AML-193 (cell line): ENCODE results near the gene TMPO.
"Not testable (repeated sequence)": the region's sequence is repeated elsewhere in the genome, so short reads cannot be mapped to it uniquely, and the experiment has no call there.

ENCODE experiments used
- DNase-seq, 2 experiments: peaks; one replicate each; lab custom pipeline; 2025; lab: John Stamatoyannopoulos, UW

TMPO gene

DNA sequence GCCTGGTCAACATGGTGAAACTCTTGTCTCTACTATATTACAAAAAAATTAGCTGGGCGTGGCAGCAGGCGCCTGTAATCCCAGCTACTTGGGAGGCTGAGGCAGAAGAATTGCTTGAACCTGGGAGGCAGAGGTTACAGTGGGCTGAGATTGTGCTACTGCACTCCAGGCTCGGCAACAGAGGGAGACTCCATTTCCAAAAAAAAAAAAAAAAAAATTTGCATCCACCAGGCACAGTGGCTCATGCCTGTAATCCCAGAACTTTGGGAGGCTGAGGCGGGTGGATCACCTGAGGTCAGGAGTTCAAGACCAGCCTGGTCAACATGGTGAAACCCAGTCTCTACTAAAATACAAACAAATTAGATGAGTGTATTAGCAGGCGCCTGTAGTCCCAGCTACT lies 3.6 kb upstream of the TMPO start:
- not testable (repeated sequence) for DNase-seq

DNA sequence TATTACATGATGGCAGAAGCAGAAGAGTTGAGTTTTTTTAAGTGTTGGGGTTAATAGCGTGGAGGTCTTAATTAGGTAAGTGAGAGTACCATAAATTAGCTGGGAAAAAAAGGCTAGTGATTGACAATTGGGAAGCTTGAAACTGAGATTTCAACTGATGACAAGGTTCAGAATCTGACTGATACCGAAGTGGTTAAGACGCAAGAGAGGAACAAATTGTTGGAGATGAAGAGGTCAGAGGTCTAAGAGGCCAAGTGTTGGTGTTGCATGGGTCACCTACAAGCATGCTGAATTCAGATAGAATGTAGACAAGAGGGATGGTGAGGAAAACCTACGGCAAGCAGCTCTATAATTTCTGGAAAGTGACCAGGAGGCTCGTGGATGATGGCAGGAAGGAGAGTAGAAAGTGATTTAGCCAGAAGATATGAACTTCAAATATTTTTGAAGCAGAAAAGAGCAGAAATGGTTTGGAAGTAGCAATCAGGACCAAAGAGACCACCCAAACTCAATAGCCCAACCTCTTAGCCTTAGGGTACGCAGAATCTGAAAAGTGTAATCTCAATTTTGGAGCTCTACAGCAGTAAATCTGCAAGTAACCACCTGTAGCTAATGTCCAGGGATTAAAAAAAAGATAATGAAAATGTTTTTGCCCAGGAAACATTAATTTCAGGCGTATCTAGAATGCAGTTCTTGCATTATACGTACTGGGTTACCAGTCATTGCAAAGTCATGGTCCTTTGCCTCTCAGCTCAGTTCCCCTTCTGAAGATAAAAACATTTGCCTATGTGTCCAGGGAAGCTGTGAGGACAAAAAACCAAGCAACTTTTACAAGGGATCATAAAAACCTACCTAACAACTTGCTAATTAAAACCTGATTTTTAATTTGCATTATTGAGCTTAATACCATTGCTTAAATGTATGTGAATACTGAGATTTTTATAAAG lies 1.7 kb upstream of the TMPO start:
- DNase-seq, result peak; percentile 57 to 78

DNA sequence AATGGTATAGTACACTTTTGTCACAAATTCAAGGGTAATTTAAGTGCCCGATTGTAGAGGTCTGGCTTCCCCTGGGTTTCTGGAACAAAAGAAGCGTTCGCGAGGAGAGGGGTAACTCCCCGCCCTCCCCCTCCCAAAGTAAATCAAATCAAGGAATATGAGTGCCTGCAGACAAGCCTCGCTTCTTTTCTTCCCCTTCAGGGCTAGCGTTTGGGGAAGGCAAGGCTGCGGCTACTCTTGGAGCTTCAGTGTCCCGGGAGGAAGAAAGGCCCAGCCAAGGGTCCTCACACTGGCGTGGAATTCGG lies 456 bp upstream of the TMPO start:
- no peak for DNase-seq

DNA sequence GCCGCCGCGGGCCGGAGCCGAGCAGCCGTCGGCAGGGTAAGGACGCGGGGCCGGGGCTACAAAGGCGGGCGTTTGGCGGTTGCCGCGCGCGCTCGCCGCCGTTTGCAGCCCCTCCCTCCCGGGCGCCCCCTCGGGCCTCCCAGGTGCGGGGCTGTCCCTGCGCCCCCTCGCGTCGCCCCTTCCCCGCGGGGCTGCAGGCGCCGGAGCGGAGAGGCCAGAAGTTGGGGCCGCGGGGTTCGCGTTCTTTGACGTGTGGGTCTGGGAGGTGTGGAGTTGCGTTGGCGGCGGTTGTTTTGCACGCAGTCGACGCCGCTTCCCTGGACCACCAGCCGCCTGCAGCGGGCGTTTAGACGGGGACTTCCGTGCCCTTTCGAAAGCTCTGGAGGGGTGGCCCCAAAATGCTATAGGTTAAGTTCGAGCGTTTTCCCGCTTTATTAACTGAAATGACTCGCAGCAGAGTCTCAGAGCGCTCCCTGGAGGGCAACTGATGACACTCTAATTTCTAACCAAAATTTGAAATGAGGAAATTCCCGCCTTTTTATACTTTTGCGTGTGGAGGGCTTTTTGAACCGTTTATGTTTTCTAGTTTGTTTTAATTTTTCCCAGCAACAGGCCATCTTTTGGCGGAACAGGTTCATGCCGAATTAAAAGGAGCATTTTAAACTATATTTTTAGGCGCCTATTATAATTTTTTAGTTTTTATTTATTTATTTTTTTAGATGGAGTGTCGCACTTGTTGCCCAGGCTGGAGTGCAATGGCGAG lies 902 bp downstream of the TMPO start:
- peak; percentile 94 to 96 for DNase-seq

DNA sequence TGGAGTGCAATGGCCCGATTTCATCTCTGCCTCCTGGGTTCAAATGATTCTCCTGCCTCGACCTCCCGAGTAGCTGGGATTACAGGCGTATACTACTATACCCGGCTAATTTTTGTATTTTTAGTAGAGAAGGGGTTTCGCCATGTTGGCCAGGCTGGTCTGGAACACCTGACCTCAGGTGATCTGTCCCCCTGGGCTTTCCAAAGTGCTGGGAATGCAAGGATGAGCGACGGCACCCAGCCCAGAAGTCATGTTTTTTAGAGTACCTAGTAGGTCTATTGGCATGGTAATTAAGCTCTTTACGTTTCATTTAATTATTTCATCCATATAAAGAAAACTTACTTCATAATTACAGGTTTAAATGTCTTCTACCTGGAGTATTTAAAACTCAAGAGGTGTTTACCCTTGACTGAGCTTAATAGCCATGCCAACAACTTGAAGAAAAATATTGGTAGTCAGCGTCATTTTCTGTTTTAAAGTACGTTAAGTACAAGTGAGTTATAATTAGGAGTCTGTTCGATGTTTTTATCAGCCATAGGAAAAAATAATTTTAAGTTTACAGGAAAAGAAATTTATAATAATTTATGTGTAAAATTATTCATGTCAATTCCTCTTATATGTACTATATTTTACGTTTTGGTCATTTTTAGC lies 4.0 kb downstream of the TMPO start:
- no peak for DNase-seq

DNA sequence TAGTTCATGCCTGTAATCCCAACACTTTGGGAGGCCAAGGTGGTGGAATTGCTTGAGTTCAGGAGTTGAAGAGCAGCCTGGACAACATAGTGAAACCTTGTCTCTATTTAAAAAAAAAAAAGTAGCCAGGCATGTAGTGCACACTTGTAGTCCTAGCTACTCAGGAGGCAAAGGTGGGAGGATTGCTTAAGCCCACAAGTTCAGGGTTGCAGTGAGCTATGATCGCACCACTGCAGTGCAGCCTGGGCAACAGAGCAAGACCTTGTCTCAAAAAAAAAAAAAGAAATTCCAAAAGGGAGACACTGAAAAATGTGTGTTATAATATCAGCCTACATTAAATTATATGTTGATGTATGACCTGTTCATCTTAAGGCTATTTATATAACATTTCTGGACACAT lies 14.7 kb downstream of the TMPO start:
- DNase-seq, result no peak

DNA sequence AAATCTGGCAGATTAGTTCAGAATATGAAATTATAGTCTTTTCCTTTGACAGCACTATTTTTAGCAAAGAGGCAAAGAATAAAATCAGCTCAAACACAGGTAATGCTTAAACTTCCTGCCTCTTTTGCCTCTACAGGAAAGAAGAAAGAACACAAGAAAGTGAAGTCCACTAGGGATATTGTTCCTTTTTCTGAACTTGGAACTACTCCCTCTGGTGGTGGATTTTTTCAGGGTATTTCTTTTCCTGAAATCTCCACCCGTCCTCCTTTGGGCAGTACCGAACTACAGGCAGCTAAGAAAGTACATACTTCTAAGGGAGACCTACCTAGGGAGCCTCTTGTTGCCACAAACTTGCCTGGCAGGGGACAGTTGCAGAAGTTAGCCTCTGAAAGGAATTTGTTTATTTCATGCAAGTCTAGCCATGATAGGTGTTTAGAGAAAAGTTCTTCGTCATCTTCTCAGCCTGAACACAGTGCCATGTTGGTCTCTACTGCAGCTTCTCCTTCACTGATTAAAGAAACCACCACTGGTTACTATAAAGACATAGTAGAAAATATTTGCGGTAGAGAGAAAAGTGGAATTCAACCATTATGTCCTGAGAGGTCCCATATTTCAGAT lies 17.4 kb downstream of the TMPO start:
- peak; percentile 71 to 75 for DNase-seq

DNA sequence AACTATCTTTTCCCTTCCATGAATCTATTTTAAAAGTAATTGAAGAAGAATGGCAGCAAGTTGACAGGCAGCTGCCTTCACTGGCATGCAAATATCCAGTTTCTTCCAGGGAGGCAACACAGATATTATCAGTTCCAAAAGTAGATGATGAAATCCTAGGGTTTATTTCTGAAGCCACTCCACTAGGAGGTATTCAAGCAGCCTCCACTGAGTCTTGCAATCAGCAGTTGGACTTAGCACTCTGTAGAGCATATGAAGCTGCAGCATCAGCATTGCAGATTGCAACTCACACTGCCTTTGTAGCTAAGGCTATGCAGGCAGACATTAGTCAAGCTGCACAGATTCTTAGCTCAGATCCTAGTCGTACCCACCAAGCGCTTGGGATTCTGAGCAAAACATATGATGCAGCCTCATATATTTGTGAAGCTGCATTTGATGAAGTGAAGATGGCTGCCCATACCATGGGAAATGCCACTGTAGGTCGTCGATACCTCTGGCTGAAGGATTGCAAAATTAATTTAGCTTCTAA lies 18.4 kb downstream of the TMPO start:
- DNase-seq, result no peak

DNA sequence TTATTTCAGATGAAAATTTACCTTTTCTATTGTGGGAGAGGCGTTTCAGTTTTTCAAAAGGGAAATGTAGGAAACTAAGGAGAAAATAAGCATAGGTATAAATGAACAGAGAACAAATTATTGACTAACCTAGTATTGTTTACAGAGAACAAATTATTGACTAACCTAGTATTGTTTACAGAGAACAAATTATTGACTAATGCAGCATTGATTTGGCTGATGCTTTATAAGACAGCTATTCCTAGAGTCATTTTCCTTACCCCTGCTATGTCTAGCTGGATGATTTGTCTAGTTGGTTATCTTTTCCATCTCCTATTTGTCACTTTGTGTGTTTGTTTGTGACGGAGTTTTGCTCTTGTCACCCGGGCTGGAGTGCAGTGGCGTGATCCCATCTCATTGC lies 22.6 kb downstream of the TMPO start:
- DNase-seq, result no peak

DNA sequence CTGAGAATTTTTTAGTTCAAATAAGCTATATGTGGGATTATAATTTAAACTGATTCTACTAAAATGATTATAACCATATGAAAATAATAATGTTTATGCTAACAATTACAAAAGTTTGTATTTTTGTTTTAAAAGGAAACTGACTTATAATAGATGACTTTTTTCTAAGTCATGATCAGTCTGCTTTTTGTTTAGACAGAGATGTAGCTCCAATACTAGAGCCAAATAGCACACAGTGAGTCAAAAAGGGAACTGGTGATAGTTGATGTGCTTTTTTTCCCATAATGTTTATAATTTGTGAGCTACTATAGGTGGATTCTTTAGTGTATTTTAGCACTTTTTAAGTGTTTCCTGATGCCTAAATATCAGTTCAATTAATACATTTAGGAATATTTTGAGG lies 28.3 kb downstream of the TMPO start:
- no peak for DNase-seq

DNA sequence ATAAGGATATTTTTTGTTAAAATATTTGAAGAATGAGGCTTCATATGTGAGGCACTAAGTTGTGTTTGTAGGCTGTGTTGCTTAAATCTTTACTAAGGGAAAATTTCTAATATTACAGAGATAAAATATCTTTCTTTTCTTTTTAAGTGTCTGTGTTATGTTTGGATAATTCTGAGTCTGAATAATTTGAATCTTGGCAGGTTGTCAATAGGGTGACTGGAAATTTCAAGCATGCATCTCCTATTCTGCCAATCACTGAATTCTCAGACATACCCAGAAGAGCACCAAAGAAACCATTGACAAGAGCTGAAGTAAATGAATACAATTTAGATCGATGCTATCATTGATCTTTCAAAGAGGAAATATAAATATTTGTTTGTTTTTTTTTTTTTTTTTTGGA lies 29.4 kb downstream of the TMPO start:
- no peak for DNase-seq

DNA sequence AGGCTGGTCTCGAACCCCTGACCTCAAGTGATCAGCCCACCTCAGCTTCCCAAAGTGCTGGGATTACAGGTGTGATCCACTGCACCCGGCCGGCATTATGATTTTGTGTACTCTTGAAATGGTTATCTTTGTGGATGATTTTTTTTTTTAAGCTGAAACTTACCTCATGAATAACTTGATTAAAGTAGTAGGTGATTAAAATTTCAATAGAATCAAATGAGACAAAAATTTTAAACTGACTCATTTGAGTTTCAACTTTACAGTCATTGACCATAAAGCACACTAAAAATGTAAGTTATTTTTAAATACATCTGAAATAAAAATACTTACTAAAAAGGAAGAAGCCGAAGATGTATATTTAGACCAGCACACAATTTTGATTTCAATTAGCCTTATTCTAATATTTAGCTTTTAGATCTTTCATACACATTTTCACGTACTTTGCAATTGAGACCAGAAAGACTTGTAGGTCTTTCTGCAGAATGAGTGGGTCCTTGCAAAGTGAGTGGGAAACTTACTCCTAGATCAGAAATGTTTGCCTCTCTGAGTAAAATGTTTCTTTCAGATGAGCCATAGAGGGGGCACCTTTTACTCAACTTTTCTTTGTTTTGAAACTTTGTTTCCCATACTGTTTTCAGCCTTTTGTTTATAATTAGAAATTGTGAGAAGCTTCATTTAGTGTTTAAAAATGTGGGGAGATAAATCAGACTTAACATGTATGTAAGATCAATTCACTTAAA lies 34.2 kb downstream of the TMPO start:
- DNase-seq, result no peak

DNA sequence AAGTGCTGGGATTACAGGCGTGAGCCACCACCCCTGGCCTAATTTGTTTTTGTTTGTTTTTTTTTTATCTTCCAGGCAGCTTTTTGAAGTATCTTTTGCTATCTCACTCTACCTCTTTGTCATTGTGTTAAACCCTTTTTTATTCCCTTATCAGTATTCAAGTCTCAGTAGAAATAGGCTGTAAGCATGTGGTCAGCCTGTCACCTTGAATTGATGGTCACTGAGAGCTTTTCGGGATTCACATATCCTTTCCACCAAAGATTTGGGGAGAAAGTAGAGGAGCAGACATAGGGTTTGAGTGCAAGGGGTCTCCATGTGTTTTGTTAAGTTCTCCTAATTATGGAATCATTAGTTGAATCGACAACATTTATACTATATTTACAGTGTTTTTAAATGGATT lies 36.4 kb downstream of the TMPO start:
- no peak for DNase-seq

DNA sequence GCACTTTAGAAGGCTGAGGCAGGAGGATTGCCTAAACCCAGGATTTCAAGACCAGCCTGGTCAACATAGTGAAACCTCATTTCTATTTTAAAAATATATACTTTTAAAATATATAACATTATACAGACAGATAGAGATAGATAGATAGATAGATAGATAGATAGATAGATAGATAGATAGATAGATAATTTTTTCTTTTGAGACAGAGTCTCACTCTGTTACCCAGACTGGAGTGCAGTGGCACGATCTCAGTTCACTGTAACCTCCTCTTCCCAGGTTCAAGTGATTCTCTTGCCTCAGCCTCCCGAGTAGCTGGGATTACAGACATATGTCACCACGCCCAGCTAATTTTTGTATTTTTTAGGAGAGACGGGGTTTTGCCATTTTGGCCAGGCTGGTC lies 42.7 kb downstream of the TMPO start:
- not testable (repeated sequence) for DNase-seq

DNA sequence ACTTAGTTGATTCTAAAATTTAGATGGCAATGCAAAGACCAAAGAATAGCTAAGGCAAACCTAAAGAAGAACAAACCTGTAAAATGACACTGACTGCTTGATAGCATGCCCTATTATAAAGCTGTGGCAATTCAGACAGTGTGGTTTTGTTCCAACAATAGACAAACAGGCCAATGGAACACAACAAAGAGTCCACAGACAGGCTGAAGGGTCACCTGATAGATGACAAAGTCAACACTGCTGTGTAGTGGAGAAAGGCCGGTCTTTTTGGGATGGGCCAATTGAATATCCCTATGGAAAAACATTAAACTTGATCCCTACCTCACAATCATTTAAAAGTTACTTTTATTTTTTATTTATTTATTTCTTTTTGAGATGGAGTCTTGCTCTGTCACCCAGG lies 44.3 kb downstream of the TMPO start:
- no peak for DNase-seq

DNA sequence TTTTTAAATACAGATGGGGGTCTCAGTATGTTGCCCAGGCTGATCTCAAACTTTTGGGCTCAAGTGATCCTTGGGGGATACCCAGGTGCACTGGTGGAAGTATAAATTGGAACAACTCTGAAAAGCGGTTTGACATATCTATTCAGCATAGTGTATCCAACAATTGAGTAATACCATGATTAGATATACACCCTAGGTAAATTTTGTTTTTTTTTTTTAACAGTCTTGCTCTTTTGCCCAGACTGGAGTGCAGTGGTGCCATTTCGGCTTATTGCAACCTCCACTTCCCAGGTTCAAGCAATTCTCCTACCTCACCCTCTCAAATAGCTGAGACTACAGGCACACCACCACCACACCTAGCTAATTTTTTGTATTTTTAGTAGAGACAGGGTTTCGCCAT lies 46.5 kb downstream of the TMPO start:
- DNase-seq, result no peak

DNA sequence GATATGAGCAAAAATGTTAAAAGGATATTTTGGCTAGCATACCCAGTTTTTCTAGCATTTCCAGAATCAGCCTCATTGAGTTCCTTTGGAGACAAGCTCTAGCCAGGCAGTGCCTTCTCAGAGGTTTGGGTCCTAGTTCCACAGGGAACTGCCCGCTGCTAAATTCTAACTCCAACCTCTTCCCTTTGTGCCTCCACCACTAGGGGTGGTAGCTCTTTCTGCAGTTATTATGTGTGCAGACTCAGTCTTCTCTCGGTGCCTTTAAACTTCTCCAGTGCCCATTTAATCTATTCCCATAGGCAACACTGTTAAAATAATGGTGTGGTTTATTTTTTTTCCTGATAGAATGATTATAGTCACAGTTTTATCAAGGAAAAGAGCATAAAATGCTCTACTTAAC lies 56.6 kb downstream of the TMPO start:
- DNase-seq, result no peak

DNA sequence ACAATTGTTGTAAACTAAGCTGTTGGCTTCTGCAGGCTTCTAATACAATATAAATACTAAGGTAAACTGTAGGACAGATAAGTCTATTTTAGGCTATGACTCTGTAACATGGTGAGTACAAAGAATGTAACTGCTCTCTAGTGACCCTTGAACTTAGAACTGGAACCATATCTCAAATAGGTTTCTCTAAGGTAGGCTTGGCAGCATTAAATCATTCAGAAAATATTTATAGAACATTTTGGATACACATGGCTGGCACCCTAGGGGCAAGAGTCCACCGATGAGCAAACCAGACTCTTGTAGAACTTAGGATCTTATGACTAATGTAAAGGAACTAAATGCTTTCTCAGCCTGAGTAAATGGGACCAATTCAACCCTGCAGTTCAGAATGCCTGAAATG lies 58.7 kb downstream of the TMPO start:
- no peak for DNase-seq

DNA sequence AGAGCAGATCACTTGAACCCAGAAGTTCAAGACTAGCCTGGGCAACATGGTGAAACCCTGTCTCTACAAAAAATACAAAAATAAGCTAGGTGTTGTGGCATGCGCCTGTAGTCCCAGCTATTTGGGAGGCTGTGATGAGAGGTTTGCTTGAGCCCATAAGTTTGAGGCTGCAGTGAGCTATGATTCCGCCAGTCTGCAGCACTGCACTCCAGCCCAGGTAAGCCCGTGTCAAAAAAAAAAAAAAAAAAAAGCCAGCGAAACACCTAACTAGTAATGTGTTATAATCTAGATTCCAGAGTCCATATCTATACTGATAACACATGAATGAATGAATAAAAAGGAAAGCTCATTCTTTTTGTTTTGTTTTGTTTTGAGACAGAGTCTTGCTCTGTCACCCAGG lies 59.6 kb downstream of the TMPO start:
- DNase-seq, result no peak

DNA sequence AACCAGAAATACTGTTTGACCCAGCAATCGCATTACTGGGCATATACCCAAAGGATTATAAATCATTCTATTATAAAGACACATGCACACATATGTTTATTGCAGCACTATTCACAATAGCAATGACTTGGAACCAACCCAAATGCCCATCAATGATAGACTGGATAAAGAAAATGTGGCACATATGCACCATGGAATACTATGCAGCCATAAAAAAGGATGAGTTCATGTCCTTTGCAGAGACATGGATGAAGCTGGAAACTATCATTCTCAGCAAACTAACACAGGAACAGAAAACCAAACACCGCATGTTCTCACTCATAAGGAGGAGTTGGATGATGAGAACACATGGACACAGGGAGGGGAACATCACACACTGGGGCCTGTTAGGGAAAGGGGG lies 61.4 kb downstream of the TMPO start:
- DNase-seq, result not testable (repeated sequence)

DNA sequence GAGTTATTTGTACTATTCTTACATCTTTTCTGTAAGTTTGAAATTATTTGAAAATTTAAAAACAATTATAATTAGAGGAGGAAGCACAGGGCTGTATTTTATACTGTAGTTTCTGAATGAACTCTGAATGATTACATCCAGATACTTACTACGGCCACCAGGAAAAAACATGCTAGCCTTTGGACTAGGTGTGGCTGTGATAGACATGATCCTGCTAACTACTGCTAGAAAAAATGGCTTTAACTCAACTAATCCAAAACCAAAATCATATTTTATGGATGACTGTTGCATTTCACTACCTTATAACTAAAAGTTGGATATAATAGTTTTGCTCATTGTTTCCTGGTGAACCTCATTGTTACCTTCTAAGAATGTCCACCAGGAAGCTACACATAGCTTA lies 63.0 kb downstream of the TMPO start:
- no peak for DNase-seq

DNA sequence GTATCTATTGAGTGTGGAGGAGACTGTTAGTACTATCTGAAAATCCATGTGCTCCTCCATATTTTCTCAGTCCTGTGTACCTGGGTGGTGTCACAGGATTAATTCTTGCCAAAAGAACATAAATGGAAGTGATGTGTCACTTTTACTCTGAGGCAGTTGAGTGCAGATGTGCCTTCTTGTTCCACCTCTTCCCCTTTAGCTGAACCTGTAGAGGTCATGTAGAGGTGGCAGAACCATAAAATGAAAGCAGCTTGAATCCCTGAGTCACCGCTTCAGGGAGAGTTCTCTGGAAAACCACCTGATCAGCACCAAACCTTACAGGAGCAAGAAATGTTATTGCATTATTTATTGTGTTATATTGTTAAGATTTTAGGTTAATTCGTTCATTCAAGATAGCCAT lies 63.4 kb downstream of the TMPO start:
- no peak for DNase-seq
